GM18526 (cell line): ENCODE results near the gene USP14.

Experiments
- POLR2A ChIP-seq: IDR thresholded peaks from 3 replicates; pipeline ENCODE4 v1.6.1; 2011; ENCODE audit not compliant: insufficient read length; ENCODE audit errors: extremely low read depth

The USP14 gene

DNA sequence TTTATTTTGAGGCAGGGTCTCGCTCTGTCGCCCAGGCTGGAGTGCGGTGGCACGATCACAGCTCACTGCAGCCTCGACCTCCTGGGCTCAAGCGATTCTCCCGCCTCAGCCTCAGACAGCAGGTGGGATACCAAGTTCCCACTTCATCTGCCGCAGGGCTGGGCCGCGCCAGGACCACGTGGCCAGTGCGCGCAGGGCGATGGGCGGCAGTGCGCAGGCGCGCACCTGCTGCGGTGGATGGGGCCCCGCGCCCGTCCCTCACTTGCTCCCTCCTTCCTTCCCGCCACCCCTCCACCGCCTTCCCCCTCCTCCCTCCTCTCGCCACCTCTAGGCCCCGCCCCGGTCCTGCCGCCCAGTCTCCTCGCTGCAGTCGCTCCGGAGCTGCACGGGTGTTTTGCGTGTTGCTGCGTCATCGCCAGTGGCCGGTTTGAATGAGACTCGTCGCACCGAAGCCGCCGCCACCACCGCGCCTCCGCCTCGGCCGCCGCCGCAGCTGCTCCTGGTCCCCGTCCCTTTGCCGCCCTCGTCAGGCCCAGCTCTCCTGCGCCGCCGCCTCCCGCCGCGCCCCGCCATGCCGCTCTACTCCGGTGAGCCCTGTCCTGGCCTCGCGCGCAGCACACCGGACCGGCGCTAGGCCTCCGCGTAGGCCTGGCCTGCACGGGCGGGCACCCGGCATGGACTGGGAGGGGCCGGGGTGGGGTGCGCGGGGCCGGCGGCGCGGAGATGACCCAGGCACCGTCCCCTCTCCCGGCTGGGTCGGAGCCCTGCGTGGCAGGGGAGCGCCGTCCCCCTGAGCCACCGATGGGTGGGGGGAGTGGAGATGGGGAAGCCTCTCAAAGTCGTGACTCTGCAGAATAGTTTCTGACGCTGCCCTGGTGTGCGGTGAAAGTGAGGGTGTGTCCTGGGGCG lies at the start of gene USP14:
Gene USP14 (plus strand): TSS at position 430 of the 909 bp plus-strand sequence. CDS start 142 bp downstream, at position 572.
- peak; percentile 59 for TF ChIP-seq POLR2A

DNA sequence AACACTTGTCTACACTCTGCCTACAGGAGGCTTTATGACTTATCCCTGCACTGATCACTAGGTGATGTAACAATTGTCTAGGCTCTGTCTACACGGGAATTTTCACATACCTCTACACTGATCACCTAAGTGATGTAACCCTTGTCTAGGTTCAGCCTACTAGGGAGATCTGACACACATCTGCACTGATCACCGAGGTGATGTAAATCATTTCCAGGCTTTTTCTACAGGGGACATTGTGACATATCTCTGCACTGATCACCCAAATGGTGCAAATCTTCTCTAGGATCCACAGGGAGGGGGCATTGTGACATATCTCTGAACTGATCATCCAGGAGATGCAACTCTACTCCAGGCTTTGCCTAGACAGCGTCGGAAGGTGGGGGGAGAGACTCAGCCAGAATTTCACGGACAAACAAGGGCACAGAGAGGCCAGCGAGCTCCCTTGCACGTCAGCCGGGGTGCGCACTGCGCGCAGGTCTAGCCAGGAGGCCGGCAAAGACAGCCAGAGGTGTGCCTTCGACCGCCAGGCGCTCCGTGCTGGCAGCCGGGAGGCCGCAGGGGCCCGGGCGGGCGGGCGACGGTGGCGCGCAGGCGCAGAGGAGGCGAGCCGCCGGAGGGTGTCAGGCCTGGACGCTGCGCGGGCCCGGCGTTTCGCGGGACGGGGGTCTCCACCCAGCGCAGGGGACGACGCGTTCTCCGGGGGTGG lies 46.9 kb upstream of the USP14 start:
- peak; percentile 28 for TF ChIP-seq POLR2A

DNA sequence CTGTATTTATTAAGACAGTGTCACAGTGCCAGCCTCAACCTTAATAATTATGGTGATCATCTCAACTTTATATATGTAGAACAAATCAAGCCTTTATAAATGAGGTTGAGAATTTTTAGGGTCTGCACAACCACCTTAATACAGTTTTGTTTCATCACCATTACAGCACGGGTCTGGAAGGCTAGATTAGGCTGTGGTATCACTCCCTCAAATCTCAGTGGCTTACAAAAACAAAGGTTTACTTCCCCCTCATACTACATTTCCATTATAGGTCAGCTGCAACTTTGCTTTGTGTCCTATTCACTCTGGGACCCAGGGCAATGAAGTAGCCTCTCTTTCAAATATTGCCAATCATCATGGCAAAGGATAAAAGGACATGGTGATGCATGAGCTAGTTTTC lies 23.3 kb upstream of the USP14 start:
- TF ChIP-seq POLR2A = no peak

DNA sequence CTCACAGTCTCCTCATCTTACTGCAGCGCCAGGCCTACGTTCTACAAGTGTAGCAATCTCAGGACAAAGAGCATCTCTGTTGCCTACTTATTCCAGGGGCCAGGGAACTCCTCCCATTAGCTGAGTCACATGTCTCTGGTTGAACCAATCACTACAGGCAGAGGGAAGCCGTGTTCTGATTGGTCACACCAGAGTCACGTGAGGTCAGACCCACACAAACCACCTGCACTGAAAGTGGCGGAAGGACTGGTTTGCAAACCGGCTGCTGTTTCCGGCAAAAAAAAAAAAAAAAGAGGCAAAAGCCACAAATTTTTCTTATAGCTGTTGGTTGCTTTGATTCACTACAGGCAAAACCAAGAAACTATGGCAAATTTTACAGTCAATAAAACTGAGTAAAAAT lies 21.9 kb upstream of the USP14 start:
- TF ChIP-seq POLR2A = no peak

DNA sequence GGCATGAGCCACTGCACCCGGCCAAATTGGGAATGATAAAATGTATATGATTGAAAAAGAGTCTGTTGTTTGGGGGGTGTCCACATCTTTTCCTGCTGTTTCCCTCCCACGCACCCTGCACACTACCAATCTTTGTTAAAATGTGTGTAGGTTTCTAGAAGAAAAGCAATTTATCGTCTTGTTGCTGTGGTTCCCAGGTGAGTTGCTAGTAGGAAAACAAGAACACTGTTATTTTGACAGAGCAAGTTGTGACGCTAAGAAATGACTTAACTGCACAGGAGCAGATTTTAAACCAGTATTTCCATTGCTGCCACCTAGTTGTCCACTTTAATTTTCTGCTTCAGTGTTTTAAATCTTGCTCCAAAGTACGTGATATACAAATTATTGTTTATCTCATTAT lies 21.0 kb upstream of the USP14 start:
- TF ChIP-seq POLR2A = no peak

DNA sequence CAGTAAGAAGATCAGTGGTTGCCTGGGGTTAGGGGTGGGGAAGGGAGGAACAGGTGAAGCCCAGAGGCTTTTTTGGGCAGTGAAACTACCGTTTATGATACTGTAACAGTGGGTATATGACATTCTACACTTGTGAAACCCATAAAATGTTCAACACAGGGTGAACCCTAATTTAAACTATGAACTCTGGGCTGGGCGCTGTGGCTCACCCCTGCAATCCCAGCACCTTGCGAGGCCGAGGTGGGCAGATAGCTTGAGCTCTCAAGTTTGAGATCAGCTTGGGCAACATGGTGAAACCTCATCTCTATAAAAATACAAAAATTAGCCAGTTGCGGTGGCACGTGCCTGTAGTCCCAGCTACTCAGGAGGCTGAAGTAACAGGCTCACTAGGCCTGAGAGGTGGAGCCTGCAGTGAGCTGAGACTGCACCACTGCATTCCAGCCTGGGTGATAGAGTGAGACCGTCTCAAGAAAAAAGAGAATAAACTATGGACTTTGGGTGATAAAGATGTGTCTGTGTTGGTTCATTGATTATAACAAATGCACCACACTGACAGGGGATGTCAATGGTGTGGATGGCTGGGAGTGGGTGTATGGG lies 17.6 kb upstream of the USP14 start:
- no peak for TF ChIP-seq POLR2A

DNA sequence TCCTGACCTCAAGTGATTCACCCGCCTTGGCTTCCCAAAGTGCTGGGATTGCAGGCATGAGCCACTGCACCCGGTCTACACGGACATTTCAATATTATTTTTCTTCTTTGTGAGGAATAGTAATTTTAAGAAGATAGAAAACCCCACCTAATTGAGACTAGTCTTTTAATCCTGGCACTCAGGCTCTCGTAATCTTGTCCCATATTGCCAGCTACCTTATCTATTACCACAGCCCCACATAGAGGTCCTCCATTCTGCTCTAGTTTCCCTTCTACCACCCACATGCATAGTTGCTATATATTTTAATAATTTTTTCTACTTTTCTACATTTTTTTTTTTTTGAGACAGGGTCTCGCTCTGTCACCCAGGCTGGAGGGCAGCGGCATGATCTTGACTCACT lies 9.5 kb upstream of the USP14 start:
- no peak for TF ChIP-seq POLR2A

DNA sequence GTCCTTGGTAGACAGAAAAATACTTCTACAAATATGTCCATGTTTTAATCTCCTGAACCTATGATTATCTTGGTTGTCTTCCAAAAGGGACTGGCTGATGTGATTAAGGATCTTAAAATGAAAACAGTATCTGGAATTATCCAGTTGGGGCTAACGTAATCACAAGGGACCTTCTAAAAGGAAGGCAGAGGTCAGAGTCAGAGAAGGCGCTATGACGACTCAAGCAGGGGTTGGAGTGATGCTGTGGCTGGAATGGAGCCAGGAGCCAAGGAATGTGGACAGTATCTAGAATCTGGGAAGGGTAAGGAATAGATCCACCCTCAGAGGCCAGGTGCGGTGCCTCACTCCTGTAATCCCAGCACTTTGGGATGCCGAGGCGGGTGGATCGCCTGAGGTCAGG lies 4.2 kb upstream of the USP14 start:
- no peak for TF ChIP-seq POLR2A

DNA sequence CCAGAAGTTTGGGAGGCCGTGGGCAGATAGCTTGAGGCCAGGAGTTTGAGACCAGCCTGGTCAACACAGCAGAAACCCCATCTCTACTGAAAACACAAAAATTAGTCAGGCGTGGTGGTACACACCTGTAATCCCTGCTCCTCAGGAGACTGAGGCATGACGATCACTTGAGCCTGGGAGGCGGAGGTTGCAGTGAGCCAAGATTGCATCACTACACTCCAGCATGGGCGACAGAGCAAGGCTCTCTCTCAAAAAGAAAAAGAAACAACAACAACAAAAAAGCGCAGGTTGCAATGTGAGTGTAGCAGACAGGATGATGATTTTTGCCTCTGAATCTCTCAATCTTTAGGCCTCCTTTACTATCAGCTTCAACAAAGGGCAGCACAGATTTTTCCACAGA lies 2.7 kb upstream of the USP14 start:
- TF ChIP-seq POLR2A = no peak

DNA sequence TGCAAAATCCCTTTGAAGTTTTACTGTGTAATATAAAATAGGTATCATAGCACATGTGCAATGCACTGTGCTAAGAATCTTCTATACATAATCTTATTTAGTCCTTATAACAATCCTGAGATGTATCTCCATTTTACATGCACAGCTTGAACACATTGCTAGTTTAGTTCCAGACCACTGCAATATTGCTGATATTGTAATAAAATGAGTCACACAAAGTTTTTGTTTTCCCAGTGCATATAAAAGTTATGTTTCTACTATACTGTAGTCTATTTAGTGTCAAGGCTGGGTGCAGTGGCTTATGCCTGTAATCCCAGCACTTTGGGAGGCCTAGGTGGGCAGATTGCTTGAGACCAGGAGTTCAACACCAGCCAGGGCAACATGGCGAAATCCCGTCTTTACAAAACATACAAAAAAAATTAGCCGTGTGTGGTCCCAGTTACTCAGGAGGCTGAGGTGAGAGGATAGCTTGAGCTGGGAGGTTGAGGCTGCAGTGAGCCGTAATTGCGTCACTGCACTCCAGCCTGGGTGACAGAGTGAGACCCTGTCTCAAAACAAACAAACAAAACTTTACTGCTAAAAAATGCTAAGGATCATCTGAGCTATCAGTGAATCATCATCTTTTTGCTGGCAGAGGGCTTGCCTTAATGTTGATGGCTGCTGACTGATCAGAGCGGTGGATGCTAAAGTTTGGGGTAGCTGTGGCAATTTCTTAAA lies 1.7 kb upstream of the USP14 start:
- TF ChIP-seq POLR2A = no peak

DNA sequence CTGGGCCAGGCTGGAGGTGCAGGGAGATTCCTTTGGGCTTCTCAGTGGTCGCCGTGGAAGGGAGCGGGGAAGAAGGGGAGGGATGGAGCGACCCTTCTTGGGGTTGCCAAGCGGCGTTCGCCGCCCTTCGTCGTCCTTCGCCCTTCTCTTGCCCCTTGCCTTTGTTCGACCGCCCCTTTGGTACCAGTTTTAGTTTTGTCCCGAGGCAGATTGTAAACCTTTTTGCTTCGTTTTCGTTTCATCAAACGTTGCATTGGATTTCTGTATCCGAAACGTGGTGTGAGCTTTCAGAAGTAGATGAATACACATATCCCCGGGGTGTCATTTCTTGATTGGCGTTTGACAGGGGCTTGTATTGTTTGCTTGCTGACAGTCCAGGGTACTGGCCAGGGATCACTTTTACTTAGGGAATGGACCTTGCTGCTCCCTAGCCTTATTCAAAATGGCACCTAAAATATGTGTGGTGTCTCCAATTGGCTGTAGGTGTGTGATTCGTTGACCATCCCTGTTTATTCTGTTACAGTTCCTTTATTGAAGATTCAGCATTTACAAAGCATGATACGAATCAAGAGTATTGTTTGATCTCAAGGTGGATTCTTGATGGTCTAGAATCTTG lies 788 bp downstream of the USP14 start:
- TF ChIP-seq POLR2A = no peak

DNA sequence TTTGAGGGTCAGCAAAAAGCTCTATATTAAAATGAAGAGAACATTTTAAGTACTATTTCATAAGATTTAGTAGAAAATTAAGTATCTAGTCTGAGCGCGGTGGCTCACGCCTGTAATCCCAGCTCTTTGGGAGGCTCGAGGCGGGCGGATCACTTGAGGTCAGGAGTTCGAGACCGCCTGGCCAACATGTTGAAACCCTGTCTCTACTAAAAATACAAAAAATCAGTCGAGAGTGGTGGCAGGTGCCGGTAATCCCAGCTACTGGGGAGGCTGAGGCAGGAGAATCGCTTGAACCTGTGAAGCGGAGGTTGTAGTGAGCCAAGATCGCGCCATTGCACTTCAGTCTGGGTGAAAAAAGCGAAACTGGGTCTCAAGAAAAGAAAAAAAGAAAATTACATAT lies 1.6 kb downstream of the USP14 start:
- TF ChIP-seq POLR2A = no peak

DNA sequence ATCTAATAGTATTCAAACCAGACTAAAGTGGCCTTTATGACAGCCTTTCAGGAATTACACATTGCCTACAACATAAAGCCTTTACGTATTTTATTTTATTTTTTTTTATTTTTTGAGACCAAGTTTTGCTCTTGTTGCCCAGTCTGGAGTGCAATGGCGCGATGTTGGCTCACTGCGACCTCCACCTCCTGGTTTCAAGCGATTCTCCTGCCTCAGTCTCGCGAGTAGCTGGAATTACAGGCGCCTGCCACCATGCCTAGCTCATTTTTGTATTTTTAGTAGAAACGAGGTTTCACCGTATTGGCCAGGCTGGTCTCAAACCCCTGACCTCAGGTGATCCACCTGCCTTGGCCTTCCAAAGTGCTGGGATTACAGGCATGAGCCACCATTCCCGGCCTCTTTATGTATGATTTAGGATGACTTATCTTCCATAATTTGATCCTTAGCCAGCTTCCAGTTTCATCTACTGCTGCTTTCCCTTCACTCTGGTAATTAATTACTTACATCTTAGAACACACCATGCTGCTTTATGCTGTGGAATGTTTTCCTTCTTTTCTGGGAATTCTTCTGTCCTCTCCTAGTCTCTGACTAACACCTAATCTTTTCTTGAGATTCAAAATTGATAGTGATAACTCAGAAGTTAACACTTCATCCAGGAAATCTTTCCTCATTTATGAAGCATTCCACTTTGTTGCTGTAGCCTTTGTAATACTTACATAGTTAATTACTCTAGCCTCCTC lies 2.6 kb downstream of the USP14 start:
- no peak for TF ChIP-seq POLR2A

DNA sequence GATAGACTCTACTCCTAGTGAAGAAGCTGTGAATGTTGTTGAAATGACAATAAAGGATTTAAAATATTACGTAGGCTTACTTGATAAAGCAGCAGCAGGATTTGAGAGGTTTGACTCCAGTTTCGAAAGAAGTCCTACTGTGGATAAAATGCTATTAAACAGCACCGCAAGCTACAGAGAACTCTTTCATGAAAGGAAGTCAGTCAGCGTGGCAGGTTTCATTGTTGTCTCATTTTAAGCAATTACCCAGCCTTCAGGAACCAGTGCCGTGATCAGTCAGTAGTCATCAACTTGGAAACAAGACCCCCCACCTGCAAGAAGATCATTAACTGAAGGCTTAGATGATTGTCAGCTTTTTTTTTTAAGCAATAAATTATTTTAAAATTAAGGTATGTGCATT lies 14.0 kb downstream of the USP14 start:
- TF ChIP-seq POLR2A = no peak
